SKM-1 (cell line): ENCODE results near the gene C14orf93.
"Not testable (repeated sequence)": the region's sequence is repeated elsewhere in the genome, so short reads cannot be mapped to it uniquely, and the experiment has no call there.

ENCODE experiments used
- DNase-seq: peaks from one replicate; lab custom pipeline; 2025; ENCODE audit not compliant: unreplicated experiment; lab: John Stamatoyannopoulos, UW

The C14orf93 gene

DNA sequence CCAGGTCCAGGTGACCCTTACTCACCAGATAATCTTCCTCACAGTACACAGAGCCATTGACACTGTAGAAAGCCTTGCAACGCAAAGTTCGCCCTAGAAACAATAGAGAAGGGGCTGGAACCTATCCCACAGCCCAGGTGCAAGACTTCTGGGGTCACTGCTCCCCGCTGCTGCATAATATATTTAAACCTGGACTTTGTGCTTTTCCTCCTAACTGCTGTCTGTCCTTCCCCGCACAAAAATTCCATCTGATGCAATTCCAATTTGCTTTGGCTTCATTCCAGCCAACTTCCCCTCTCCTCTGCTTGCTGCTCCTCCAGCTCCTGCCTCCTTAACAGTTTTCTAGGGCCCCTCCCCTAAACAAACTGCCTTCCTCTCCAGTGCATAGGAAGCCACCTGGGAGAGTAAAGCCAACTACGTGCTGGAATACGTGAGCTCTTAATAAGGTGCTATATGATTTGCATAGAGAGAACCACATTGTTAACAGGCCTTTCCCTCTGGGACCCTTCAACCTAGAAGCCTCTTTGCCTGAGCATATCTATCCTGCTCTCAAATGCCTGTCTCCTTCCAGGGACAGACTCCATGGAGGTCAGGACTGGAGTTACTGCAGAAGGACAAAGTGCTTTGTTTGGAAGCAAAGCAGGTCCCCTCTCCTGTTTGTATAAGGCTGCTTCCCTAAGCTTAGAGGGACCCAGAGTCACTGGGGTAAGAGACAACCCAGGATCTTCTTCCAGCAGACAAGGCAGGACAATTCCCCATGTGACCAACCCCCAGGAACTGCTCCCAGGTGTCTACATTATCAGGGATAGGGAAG, 33.1 kb downstream of the C14orf93 start:
- no peak for DNase-seq

DNA sequence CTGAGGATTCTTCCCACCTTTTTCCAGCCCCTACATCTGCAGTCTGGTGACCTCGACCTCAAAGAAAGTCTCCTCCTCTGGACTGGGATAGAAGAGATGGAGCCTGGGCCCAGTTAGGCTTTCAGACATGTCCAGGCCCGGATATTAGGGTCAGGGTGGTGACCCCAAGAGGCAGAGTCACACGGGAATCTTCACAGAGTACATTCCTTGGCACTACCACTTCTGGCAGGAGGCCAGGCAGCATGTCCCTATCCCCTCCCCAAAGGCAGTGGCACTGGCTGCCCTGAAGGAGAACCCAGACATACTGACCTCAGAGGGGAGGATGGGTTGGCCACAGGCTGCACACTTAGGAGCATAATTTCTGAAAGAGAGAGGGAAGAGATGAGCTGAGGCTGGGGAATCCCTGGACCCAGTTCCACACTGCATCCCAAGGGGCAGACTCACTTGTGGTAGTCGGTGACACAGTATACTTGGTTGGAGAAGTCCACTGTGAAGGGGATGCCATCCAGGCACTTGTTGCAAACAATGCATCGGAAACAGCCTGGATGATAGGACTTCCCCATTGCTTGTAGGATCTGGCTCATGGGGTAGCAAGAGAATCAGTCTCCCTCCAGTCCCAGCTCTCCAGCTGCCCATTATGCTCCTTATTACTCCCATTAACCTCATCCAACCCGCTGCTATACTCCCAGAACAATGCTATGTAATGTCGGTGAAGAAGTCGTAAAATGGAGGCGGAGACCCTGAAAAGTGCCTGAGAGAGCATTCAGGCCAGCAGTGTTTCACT, 35.2 kb downstream of the C14orf93 start:
- no peak for DNase-seq

DNA sequence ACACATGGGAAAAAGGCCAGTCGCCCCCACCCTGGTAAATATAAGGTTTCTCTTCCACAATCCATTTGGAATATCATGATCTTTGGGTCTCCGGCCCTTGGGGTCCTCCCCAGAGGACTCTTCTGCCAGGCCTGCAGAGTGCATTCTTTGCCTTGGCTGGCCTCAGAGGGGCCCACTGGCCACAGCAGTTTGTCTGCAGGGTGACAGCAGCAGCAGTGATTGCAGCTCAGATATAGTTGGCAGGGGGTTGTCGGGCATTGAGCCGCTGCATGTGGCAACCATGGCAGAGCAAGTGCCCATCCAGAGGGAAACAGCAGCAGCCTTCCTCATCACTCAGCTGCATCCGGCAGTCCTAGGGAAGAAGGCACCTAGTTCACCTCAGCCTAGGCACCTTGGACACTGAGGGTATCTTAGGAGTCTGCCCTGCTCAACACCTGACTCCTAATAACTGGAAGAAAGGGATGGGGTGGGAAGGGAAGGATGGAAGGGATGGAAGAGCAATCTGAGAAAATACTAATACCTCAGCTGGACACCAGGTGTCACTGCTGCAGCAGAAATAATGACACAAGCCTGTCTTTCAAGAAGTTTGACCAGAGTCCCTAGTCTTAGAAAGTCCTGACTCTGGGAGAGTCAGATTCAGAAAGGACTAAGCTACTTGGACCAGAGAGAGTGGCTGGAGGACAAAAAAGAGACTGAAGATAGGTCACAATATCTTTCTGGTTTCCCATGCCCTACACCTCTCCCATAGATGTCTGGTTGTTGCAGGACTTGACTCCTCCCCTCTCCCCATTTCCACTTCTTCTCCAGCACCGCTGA, 36.5 kb downstream of the C14orf93 start:
- no peak for DNase-seq

DNA sequence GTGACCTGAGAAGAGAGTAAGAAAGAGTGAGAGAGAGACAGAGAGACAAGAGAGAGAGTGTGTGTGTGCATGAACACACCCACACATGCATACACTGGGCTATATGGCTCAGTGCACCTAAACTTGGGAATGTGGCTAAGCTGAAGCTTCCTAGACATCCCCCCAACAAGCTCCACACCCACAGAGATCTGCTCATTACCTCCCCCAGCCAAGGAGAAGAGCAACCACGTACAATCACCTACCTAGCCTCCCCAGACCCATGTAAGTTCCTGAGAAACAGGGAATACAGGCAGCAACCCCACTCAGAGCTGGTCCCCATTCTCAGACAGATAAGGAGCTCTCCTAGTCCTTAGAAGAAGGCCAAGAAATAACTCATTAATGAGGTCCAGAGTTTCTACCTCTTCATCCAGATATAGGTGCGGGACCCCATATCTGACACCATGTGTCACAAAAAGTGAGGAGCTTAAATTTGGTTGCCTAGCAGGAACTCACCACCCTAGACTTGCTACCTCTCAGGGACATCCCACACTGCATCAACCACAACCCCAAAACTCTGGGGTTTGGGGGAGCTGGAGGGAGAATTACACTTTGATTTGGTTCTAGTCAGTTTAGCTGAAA, 37.5 kb downstream of the C14orf93 start:
- no peak for DNase-seq

DNA sequence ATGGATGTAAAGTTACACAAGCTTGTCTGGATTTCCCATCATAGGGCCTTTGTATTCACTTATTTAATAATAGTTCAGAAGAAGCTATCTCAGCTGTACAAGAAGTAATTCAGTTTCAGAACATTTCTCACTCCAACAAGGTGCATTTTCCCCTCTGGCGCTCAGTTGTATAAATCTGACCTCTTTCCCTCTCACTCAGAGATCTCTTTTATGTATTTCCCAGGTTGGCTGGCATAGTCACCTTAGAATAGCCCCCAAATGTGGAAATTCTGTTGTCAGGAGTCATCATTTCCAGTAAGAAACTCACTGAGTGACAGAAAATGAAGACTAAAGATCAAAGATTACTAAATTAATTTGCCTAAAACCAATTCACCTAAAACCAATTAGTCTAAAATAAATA, 38.8 kb downstream of the C14orf93 start:
- DNase-seq, result no peak

DNA sequence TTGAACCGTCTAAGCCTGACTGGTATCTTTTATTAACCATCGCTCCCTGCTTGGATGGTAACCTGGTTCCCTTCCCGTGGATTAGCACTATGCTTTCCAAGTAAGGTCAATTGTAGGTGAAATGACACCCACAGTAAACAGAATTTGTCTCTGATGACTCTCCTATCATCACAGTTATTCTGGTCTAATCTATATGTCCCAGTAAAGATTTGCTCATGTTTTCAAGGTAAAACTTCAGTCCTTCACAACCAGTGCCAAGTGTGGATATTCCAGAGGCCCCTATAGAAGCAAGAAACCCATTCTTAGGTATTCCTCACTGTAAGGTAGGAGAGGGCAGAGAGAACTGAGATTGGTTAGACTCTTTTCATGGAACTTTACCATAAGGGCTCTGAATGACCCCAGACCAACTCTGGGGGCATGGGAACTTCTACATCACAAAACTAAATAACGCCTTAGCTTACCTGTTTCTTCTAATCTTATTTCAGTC, 43.1 kb downstream of the C14orf93 start:
- DNase-seq, result no peak

DNA sequence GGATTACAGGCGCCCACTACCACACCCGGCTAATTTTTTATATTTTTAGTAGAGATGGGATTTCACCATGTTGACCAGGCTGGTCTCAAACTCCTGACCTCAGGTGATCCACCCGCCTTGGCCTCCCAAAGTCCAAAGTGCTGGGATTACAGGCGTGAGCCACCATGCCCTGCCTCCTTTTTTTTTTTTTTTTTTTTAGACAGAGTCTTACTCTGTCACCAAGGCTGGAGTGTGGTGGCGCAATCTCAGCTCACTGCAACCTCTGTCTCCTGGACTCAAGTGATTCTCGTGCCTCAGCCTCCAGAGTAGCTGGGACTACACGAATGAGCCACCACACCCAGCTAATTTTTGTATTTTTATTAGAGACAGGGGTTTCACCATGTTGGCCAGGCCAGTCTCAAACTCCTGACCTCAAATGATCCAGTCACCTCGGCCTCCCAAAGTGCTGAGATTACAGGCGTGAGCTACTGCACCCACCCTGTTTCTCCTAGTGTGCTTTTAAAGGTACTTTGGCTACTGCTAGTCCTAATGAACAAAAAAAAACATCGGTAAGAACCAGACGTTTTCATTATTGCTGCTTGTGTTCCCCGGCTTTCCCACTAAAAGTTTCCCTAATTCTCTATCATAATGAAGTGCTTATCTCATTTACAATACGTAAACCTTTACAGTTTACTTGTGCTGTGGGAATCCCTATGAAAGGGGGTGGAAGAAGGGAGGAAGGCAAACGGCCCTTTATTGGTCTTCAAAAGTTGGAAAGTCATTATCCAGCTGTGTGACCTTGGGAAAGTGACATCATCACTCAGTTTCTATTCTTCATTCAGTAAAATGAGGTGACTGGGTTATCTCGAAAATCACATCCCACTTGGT, 43.8 kb downstream of the C14orf93 start:
- not testable (repeated sequence) for DNase-seq

DNA sequence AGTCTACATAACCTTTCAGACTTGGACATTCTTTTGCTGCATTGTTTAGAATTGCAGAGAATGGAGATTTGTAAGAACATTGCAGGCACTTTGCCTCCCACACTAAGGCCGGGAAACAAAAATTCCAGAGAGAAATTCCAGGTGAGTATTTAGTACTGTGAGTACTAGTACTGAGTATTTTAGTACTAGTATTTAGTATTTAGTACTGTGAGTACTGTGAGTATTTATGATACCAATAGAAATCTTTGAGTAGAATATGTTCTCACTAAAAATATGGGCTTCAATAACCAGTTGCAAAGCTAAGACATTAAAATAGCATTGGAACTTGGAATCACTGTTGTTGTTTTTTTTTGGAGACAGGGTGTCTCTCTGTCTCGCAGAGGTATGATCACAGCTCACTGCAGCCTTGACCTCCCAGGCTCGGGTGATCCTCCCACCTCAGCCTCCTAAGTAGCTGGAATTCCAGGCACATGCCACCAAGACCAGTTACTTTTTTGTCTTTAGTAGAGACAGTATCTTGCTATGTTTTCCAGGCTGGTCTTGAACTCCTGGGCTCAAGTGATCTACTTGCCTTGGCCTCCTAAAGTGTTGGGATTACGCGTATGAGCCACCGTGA, 47.8 kb downstream of the C14orf93 start:
- no peak for DNase-seq

DNA sequence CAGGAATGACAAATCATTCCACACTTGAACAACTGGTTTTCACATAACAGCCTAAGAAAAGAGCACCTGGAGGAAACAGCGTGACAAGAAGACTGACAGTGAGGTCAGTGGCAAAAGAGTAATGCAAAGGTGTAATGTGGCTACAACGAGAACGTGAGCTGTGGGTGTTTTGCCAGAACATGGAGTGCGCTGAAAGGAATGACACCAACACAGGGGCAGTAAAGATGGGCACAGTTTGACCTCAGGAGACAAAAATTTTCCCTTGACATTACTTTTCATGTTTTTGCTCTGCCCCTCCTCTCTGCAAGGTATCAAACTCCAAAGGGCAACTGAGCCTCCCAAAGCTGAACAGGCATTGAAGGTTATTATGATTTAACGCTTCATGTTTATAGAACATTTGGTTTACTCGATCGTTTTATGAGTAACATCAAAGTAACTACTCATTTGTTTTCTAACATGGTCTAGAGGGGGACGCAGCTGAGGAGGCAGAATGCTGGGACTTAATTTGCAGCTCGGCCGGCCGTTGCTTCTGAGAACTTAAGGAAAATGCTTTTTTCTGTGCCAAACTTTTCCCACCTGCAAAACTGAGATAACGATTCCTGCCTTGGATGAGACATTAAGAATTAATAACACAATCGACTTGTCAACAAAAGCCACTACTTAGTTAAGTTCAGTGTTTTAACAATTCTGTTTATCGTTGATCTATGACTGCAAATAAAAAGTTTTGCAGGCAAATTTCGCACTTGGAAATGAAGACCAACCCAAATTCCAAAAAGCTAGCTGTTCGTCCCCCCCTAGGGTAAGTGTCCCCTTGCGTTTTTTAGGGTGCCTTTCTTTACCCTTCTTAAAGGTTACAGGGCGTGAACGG, 54.0 kb downstream of the C14orf93 start:
- DNase-seq, result no peak

DNA sequence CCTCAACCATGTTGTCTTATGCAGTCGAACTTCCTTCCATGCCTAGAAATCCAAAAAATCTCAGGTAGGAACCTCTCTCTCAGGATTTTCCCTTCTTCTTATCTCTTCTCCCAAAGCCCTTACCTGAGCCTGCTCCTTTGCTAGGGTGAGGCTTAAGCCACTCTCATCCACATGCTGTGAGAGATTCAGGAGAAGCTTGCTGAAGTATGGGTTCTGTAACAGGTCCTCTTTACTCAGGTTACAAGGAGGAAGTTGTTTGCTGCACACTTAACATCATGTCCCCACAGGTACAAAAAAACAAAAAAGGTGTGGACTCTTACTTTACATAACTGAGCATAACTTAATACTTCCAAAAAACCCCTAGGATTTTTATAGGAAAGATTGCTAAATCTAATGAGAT, 57.5 kb downstream of the C14orf93 start:
- no peak for DNase-seq

DNA sequence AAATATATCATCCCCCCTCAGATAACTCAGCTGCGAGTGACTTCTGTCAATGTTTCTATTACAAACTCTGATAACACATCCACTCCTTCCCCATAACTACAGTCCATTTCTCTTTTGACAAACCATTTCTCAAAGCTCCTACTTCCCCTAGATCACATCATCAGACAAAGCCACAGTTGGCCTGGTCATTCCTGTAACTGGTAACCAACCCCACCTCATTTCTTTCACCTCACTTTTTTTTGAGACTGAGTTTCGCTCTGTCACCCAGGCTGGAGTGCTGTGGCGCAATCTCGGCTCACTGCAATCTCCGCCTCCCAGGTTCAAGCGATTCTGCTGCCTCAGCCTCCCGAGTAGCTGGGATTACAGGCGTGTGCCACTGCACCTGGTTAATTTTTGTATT, 58.1 kb downstream of the C14orf93 start:
- peak; percentile 31 for DNase-seq

DNA sequence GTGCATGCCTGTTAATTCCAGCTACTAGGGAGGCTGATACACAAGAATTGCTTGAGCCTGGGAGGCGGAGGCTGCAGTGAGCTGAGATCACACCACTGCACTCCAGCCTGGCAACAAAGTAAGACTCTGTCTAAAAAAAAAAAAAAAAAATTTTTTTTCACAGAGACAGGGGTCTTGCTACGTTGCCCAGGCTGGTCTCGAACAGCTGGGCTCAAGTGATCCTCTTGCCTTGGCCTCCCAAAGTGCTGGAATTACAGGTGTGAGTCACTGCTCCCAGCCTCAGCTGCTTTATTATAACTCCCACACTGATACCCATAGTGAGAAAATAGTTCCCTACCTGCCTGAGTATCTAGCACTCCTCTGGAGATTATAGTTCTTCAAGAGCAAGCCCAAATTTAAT, 64.3 kb downstream of the C14orf93 start:
- DNase-seq, result no peak

DNA sequence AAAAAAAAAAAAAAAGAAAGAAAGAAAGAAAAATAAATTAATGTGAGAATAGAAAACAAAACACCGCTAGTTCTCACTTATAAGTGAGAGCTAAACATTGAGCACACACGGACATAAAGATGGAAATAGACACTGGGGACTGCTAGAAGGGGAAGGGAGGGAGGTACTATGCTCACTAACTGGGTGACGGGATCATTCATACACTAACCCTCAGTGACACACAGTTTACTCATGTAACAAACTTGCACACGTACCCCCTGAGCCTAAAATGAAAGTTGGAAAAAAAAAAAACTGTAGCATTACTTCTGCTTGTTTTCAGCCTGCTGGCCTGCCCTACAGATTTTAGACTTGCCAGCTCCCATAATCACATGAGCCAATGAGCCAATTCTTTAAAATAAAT, 70.3 kb downstream of the C14orf93 start:
- no peak for DNase-seq
